ENCODE measurements around the gene PRAMEF20. TPM values are rescaled to one million over a fixed set of nuclear protein-coding genes. Genes with fewer than 3 reads are reported as not detected.

PRAMEF20 gene
- total RNA-seq, 2 donors from 2014 or later: not detected

DNA sequence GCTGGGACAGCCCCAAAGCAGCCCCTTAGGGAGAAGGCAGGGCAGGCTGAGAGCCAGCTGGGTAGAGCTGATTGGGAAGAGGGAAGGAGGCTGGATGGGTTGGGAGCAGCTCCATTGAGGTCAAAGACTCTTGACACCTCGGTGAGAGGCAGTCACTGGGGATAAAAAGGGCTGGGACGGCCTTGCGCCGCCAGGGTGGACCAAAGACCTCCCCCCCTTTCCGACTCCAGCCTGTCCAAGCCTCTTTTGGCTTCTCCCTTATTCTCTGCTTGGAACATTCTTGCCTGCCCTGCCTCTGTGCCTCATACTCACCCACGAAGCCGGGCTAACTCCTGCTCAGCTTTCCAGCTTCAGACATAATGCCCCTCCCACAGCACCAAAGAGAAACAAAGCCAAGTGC, 52.4 kb downstream of the PRAMEF20 start:
- H3K27ac ChIP-seq: no peak overlapping the region
- intact Hi-C loops (cut with DNase I): no loop called here
- no peak for DNase-seq
- H3K4me1 ChIP-seq: no peaks in the 10 kb centered on the region
- no peak overlapping the region for H3K9ac ChIP-seq (ENCODE audit: low read depth in 2 of 2, low read length in 2 of 2)
- no peaks in the 10 kb centered on the region for H3K27me3 ChIP-seq
- no peaks in the 10 kb centered on the region for H3K9me3 ChIP-seq
- no peak for TF ChIP-seq CTCF (IDR thresholded peaks at IDR 0.05)
- no peaks in the 10 kb centered on the region for H3K36me3 ChIP-seq
- no peak overlapping the region for H3K4me3 ChIP-seq

DNA sequence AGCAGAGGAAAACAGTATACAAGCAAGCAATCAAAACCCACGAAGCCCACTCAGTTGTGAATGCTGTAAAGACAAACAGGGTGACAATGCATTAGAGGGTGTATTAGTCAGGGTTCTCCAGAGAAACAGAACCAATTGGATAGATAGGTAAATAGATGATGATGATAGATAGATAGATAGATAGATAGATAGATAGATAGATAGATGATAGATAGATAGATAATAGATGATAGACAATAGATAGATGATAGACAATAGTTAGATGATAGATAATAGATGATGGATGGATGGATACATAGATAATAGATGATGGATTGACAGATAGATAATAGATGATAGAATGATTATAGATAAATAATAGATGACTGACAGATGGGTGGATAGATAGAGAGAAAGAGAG, 55.3 kb downstream of the PRAMEF20 start:
- no peaks in the 10 kb centered on the region for H3K4me1 ChIP-seq
- no peaks in the 10 kb centered on the region for H3K27me3 ChIP-seq
- DNase-seq: no peak
- no peak for TF ChIP-seq CTCF (IDR thresholded peaks at IDR 0.05)
- intact Hi-C loops (cut with DNase I): no loop called here
- H3K9me3 ChIP-seq: no peaks in the 10 kb centered on the region
- H3K9ac ChIP-seq (ENCODE audit: low read depth in 2 of 2, low read length in 2 of 2): no peak overlapping the region
- no peak overlapping the region for H3K4me3 ChIP-seq
- H3K36me3 ChIP-seq: no peaks in the 10 kb centered on the region
- no peak overlapping the region for H3K27ac ChIP-seq

DNA sequence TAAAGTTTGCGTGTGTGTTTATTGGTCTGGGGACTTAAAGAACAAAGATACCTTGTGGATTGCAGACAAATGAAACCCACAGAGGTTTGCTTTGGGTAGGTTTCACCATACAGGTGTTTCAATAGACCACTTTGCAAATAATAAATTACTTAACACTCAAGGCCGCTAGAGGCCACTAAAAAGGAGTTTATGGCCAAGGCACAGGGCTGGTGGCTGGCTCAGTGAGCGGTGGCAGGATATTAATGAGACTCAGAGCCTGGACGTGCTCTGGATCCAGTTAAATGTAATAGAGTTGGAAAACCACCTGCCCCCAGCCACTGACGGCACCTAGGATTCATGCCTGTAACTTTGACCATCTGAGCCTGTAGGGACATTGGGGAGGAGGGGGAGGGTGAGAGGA, 59.1 kb downstream of the PRAMEF20 start:
- H3K27me3 ChIP-seq: no peaks in the 10 kb centered on the region
- H3K9me3 ChIP-seq: no peaks in the 10 kb centered on the region
- no peak overlapping the region for H3K4me3 ChIP-seq
- no peak overlapping the region for H3K27ac ChIP-seq
- no peaks in the 10 kb centered on the region for H3K36me3 ChIP-seq
- no peaks in the 10 kb centered on the region for H3K4me1 ChIP-seq
- no peak for DNase-seq
- intact Hi-C loops (cut with DNase I): no loop called here
- TF ChIP-seq CTCF (IDR thresholded peaks at IDR 0.05): no peak
- H3K9ac ChIP-seq (ENCODE audit: low read depth in 2 of 2, low read length in 2 of 2): no peak overlapping the region

Other genes with a start within 250 kb of the PRAMEF20 start
- gene HNRNPCL4, start 244.8 kb upstream of the PRAMEF20 start, total RNA-seq: not detected
- not detected for gene PRAMEF9, start 238.6 kb upstream of the PRAMEF20 start, total RNA-seq
- not detected for gene PRAMEF13, start 209.0 kb upstream of the PRAMEF20 start, total RNA-seq
- not detected for gene PRAMEF18, start 184.3 kb upstream of the PRAMEF20 start, total RNA-seq
- not detected for gene PRAMEF5, start 156.3 kb upstream of the PRAMEF20 start, total RNA-seq
- not detected for gene PRAMEF8, start 125.3 kb upstream of the PRAMEF20 start, total RNA-seq
- gene PRAMEF33, start 106.9 kb upstream of the PRAMEF20 start, total RNA-seq: not detected
- gene PRAMEF15, start 94.9 kb upstream of the PRAMEF20 start, total RNA-seq: not detected
- gene PRAMEF14, start 63.3 kb upstream of the PRAMEF20 start, total RNA-seq: not detected
- gene PRAMEF19, start 38.5 kb upstream of the PRAMEF20 start, total RNA-seq: not detected
- not detected for gene PRAMEF17, start 20.8 kb upstream of the PRAMEF20 start, total RNA-seq
- gene LRRC38, start 103.6 kb downstream of the PRAMEF20 start, total RNA-seq: not detected
- 1 to 10 TPM; 2.7 to 6.1 TPM for gene PDPN, start 173.4 kb downstream of the PRAMEF20 start, total RNA-seq